ENCODE measurements around the gene SPI1. TPM values are rescaled to one million over a fixed set of nuclear protein-coding genes. Genes with fewer than 3 reads are reported as not detected.

The SPI1 gene
- total RNA-seq, 4 donors from 2014 or later = 25.0 to 69.4 (median 48.4) TPM

- TF ChIP-seq CTCF (IDR thresholded peaks at IDR 0.05) = no peak
- peak; percentile 90 for ATAC-seq (ENCODE audit: low FRiP score)
- DNase-seq (ENCODE audit: low spot score) = no peak
Measured at GRCh38 chr11:47415949-47416472, 37.7 kb upstream of the SPI1 start.

- ATAC-seq (ENCODE audit: low FRiP score) = no peak
Measured at GRCh38 chr11:47415091-47415854, 36.9 kb upstream of the SPI1 start.

DNA sequence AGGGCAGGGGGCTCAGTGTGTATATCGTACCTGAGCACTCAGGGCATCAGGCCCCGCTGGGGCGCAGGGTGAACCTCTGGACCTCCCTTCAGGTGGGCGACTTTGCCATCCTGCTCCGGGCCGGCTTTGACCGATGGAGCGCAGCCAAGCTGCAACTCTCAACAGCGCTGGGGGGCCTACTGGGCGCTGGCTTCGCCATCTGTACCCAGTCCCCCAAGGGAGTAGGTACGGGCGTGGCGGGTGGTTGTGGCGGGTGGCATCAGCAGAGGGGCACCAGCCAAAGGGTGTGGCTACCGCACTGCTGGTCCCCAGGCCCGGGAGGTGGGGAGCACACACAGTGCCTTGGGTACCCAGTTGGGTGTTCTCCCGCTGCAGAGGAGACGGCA, 36.3 kb upstream of the SPI1 start:
- TF ChIP-seq CTCF (IDR thresholded peaks at IDR 0.05) = no peak
- ATAC-seq (ENCODE audit: low FRiP score) (no peak), DNase-seq (ENCODE audit: low spot score) (no peak)

More at GRCh38 chr11:47415091-47415854, 36.9 kb upstream of the SPI1 start:
- TF ChIP-seq CTCF (IDR thresholded peaks at IDR 0.05) = no peak
- DNase-seq (ENCODE audit: low spot score) = no peak

- TF ChIP-seq CTCF (IDR thresholded peaks at IDR 0.05) = no peak
- peak; percentile 19 for ATAC-seq (ENCODE audit: low FRiP score)
- no peak for DNase-seq (ENCODE audit: low spot score)
Measured at GRCh38 chr11:47413908-47414684, 35.7 kb upstream of the SPI1 start.

- TF ChIP-seq CTCF (IDR thresholded peaks at IDR 0.05) = no peak
- DNase-seq (ENCODE audit: low spot score) (no peak), ATAC-seq (ENCODE audit: low FRiP score) (no peak)
Measured at GRCh38 chr11:47413351-47413750, 35.0 kb upstream of the SPI1 start.

DNA sequence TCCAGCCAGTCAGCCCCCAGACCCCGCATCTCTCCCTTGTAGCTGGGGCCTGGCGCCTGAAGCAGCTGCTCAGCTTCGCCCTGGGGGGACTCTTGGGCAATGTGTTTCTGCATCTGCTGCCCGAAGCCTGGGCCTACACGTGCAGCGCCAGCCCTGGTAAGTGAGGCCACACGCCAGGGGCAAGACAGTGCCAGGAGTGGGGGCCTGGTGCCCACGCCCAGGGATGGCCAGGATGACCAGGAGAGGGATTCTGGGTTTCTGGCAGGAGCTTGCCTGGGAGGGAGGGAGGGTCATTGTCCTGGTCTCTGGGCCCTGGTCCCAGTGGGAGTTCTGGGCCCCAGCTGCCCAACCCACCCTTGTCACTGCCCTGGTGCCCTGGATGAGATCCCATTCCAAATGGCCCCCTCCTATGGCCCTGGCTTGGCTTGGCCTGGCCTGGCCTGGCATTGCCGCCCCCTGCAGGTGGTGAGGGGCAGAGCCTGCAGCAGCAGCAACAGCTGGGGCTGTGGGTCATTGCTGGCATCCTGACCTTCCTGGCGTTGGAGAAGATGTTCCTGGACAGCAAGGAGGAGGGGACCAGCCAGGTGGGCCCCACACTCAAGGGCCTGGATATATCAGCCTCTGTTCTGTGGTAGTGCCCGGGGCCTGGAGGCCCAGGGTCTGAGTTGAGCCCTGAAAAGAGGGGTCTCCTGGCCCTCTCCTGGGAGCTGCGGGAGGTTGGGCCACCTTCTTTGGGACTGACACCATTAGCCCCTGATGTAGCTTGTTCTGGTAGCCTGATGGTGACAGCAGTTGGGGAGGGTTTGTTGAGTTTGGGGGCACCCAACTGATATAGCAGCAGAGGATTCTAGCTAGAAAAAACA, 33.8 kb upstream of the SPI1 start:
- ATAC-seq (ENCODE audit: low FRiP score) = no peak
- TF ChIP-seq CTCF (IDR thresholded peaks at IDR 0.05) = peak in 1 of 3 donors; percentile 14
- no peak for DNase-seq (ENCODE audit: low spot score)
